GM12801 (cell line): ENCODE data around the gene PIK3R4.

Experiments
- TF ChIP-seq, protein P1 (sequence below): IDR thresholded peaks from one replicate; pipeline ENCODE4 v1.5.1; 2011; ENCODE audit warnings: control low read depth; ENCODE audit not compliant: insufficient read length; ENCODE audit errors: extremely low read depth

Gene PIK3R4

DNA sequence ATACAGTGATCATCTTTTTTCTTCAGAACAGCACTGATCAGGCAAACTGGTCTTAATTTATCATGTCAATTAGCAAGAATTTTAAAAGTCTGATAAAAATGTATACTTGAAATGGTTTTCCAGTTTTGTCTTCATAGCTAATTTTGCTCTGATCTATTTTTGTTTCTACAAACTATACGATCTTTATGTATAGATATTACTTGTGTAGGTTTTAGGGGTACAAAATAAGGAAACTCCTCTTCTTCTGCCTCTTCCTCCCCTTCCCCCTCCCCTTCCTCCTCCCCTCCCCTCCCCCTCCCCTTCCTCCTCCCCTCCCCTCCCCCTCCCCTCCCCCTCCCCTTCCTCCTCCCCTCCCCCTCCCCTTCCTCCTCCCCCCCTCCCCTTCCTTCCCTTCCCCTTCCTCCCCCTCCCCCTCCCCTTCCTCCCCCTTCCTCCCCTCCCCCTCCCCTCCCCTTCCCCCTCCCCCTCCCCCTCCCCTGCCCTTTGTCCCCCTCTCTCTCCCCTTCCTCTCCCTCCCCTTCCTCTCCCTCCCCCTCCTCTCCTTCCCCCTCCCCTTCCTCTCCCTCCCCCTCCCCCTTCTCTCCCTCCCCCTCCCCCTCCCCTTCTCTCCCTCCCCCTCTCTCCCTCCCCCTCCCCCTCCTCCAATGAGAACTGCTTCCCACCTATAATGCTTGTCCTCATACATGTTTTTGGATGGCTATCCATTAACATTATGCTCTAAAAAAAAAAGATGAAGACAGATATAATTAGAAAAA lies 110.0 kb downstream of the PIK3R4 start:
- TF ChIP-seq, protein P1, sequence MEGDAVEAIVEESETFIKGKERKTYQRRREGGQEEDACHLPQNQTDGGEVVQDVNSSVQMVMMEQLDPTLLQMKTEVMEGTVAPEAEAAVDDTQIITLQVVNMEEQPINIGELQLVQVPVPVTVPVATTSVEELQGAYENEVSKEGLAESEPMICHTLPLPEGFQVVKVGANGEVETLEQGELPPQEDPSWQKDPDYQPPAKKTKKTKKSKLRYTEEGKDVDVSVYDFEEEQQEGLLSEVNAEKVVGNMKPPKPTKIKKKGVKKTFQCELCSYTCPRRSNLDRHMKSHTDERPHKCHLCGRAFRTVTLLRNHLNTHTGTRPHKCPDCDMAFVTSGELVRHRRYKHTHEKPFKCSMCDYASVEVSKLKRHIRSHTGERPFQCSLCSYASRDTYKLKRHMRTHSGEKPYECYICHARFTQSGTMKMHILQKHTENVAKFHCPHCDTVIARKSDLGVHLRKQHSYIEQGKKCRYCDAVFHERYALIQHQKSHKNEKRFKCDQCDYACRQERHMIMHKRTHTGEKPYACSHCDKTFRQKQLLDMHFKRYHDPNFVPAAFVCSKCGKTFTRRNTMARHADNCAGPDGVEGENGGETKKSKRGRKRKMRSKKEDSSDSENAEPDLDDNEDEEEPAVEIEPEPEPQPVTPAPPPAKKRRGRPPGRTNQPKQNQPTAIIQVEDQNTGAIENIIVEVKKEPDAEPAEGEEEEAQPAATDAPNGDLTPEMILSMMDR: no peak

DNA sequence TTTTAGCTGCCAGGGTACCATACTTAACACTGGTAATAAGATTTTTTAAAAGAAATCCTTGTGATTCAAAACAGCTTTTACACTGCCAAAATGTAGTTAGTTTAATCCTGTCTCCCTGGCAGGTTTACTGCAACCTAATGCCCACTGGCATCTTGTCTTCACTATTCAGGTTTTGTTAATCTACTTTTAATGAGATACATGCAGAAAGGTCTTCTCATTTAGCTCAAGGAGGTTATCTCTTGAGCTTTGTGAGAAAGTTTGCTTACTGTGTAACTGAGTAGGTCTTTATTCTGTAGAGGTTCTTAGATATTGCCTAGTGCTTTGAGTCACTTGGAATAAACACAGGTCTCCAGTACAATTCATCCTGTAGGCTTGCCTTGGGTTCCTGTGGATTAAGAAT lies 110.7 kb downstream of the PIK3R4 start:
- TF ChIP-seq, protein P1: no peak

DNA sequence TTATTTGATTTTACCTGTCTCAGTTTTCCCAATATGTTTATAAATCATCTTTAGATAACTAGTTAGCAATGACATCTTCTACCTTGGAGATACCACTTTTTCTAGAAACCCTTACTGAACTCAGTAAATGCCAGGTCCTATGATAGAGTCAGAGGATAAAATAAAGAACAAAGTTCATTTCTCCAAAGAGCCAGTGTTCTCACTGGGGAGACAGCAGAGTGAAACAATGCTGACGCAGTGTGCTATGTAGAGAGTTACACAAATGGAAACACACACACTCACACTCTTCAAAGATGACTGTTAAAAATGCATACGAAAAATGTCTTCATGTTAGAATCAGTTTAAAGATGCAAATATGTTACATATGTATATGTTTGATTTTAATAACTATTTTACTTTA lies 111.3 kb downstream of the PIK3R4 start:
- TF ChIP-seq, protein P1: no peak
